Right lobe of liver (tissue), 4 donors: ENCODE measurements around the gene CNR2.

Experiments
- POLR2A ChIP-seq: fragments of 450-650 bp; IDR thresholded peaks from one replicate; pipeline ENCODE4 v1.6.1; 2017; ENCODE audit warnings: antibody characterized with exemption, mild to moderate bottlenecking
- TF ChIP-seq, protein P1 (sequence below), 4 donors: fragments of 200-600 bp in 3 of 4; fragments of 450-650 bp in 1 of 4; IDR thresholded peaks; one replicate each; pipeline versions ENCODE4 v1.5.1 to v1.8.0; 2016 to 2022; ENCODE audit warnings: antibody characterized with exemption in 4 of 4, mild to moderate bottlenecking in 2 of 4
- donor health status: DM: no; HTN: no; CAD: no.
- donor health status: DM: no; HTN: no; CAD: no.
- donor health status: DM: no; HTN: yes; CAD: no.

DNA sequence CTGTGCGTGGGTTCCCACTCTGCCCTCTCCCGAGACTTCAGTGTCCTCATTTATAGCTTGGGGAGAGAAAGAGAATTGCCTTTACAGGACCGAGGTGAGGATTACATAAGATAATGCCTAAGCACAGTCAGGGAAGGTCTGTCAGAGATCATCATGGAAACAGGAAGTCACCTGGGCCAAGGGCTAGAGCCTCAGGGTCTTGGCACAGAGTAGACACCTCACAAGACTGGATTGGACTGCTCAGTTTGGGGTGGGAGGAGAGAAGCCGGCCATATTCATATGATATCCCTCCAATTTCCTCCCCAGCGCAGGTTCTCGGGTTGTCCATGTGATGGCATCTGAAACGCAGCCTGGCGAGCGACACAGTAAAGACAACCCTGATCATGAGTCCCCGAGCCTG is 3.8 kb downstream of the CNR2 start:
- TF ChIP-seq, protein P1, sequence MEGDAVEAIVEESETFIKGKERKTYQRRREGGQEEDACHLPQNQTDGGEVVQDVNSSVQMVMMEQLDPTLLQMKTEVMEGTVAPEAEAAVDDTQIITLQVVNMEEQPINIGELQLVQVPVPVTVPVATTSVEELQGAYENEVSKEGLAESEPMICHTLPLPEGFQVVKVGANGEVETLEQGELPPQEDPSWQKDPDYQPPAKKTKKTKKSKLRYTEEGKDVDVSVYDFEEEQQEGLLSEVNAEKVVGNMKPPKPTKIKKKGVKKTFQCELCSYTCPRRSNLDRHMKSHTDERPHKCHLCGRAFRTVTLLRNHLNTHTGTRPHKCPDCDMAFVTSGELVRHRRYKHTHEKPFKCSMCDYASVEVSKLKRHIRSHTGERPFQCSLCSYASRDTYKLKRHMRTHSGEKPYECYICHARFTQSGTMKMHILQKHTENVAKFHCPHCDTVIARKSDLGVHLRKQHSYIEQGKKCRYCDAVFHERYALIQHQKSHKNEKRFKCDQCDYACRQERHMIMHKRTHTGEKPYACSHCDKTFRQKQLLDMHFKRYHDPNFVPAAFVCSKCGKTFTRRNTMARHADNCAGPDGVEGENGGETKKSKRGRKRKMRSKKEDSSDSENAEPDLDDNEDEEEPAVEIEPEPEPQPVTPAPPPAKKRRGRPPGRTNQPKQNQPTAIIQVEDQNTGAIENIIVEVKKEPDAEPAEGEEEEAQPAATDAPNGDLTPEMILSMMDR (IDR thresholded peaks at IDR 0.05): no peak
- no peak for TF ChIP-seq POLR2A
